GM12878 (cell line): ENCODE measurements around the gene PRKAG2. TPM values are rescaled to one million over a fixed set of nuclear protein-coding genes. Genes with fewer than 3 reads are reported as not detected.
A peak's percentile ranks its signal among the peaks of the same experiment; 100 is the strongest.

Experiments
- ATAC-seq: fragments of 200-7000 bp; cut with Tn5 transposase; 3 replicates; pipeline ENCODE4 v1.9.1; 2020; ENCODE audit warnings: mild to moderate bottlenecking, moderate library complexity
- BruUV-seq: library from RNA; stranded (reverse); fragments of 400-500 nt; replicated peaks from 2 replicates; lab custom pipeline; 2021; lab: Mats Ljungman, UMichigan
- CTCF ChIA-PET: fragments of 300-600 bp; sonication (Branson Sonifier 250); formaldehyde crosslinking; extraction: SDS; loops from one replicate; lab custom pipeline; 2021; ENCODE audit warnings: inconsistent platforms; lab: Yijun Ruan, JAX
- POLR2A ChIA-PET: fragments of 350-600 bp; formaldehyde crosslinking; extraction: SDS; loops from one replicate; lab custom pipeline; 2021; ENCODE audit warnings: inconsistent platforms; lab: Charles Lee
- RAD21 ChIA-PET: fragments of 300-600 bp; sonication (Branson Sonifier 250); formaldehyde crosslinking; loops from one replicate; lab custom pipeline; 2023; ENCODE audit warnings: antibody characterized with exemption; ENCODE audit not compliant: unreplicated experiment; lab: Charles Lee
- SMC1A ChIA-PET: fragments of 300-600 bp; sonication (Branson Sonifier 250); formaldehyde crosslinking; loops from one replicate; lab custom pipeline; 2023; ENCODE audit not compliant: unreplicated experiment, uncharacterized antibody; lab: Charles Lee
- DNase-seq: peaks from one replicate; pipeline ENCODE4 v3.0.0-alpha.2; 2011; ENCODE audit warnings: low read depth, low spot score
- FAIRE-seq: peaks from 3 replicates; lab custom pipeline; 2011; peaks lifted over from hg19 to GRCh38; lab: Jason Lieb, UNC
- H2AFZ ChIP-seq: 2 replicates; pipeline ENCODE4 v1.6.0; 2011; ENCODE audit warnings: low read depth, low read length, control low read depth; ENCODE audit not compliant: control insufficient read depth
- H3K27ac ChIP-seq: 2 replicates; pipeline ENCODE4 v1.5.1; 2011; ENCODE audit warnings: control low read depth; ENCODE audit not compliant: control insufficient read depth, insufficient read depth
- H3K27me3 ChIP-seq, 2 experiments: replicated peaks in 1 of 2; 2 replicates each; pipeline versions ENCODE4 v1.6.0 to v1.6.1; 2011; ENCODE audit warnings: low read length in 1 of 2; ENCODE audit not compliant: control insufficient read depth in 2 of 2, insufficient read depth in 2 of 2
- H3K36me3 ChIP-seq, 2 experiments: 2 replicates each; pipeline ENCODE4 v1.5.1; 2011; ENCODE audit warnings: low read length in 1 of 2; ENCODE audit not compliant: control insufficient read depth in 2 of 2, insufficient read depth in 2 of 2
- H3K4me1 ChIP-seq: 2 replicates; pipeline ENCODE4 v1.6.1; 2011; ENCODE audit warnings: mild to moderate bottlenecking, low read length, moderate library complexity, mixed read lengths; ENCODE audit not compliant: control insufficient read depth, insufficient read depth
- H3K4me2 ChIP-seq: 2 replicates; pipeline ENCODE4 v1.6.0; 2011; ENCODE audit warnings: control low read depth; ENCODE audit not compliant: control insufficient read depth, insufficient read depth
- H3K4me3 ChIP-seq: fragments of 200-600 bp; sonication (generic); 2 replicates; pipeline ENCODE4 v1.5.1; 2016
- H3K79me2 ChIP-seq: 2 replicates; pipeline ENCODE4 v1.6.0; 2011; ENCODE audit warnings: low read length; ENCODE audit not compliant: control insufficient read depth, insufficient read depth
- H3K9ac ChIP-seq: 2 replicates; pipeline ENCODE4 v1.8.0; 2011; ENCODE audit warnings: low read length, control low read depth, mixed read lengths; ENCODE audit not compliant: control insufficient read depth, insufficient read depth
- H3K9me3 ChIP-seq: replicated peaks from 3 replicates; pipeline ENCODE4 v1.5.1; 2011; ENCODE audit warnings: mild to moderate bottlenecking, low read length; ENCODE audit not compliant: control insufficient read depth, insufficient read depth
- H4K20me1 ChIP-seq: 2 replicates; pipeline ENCODE4 v1.6.0; 2011; ENCODE audit not compliant: control insufficient read depth, insufficient read depth
- ATF3 ChIP-seq: IDR thresholded peaks from 2 replicates; pipeline ENCODE4 v1.6.1; 2011; ENCODE audit warnings: low read depth, mild to moderate bottlenecking, low read length, moderate library complexity, borderline replicate concordance; ENCODE audit errors: extremely low read depth
- BCL3 ChIP-seq: IDR thresholded peaks from 2 replicates; pipeline ENCODE4 v1.6.1; 2011; ENCODE audit warnings: borderline replicate concordance, low read depth, mild to moderate bottlenecking, moderate library complexity, low read length; ENCODE audit not compliant: insufficient read depth, poor library complexity, severe bottlenecking
- BMI1 ChIP-seq: fragments of 450-650 bp; IDR thresholded peaks from 2 replicates; pipeline ENCODE4 v1.6.1; 2016; ENCODE audit warnings: mild to moderate bottlenecking, moderate library complexity, borderline replicate concordance
- CREB1 ChIP-seq: IDR thresholded peaks from 2 replicates; pipeline ENCODE4 v1.6.1; 2012; ENCODE audit warnings: low read depth, mild to moderate bottlenecking, inconsistent platforms
- IKZF1 ChIP-seq: fragments of 450-650 bp; conservative IDR thresholded peaks from 2 replicates; pipeline ENCODE4 v1.6.1; 2017; ENCODE audit warnings: antibody characterized with exemption, mild to moderate bottlenecking
- KAT2A ChIP-seq: conservative IDR thresholded peaks from 2 replicates; pipeline ENCODE4 v1.6.1; 2011; ENCODE audit warnings: low read depth, low read length; ENCODE audit not compliant: control insufficient read depth
- MEF2B ChIP-seq: fragments of 450-650 bp; IDR thresholded peaks from 2 replicates; pipeline ENCODE4 v1.6.1; 2018; ENCODE audit warnings: mild to moderate bottlenecking, moderate library complexity; ENCODE audit not compliant: partially characterized antibody, poor library complexity, severe bottlenecking
- PBX3 ChIP-seq: IDR thresholded peaks from 2 replicates; pipeline ENCODE4 v1.6.1; 2011; ENCODE audit warnings: mild to moderate bottlenecking, low read depth, low read length, moderate library complexity; ENCODE audit not compliant: insufficient replicate concordance
- POLR2A ChIP-seq: IDR thresholded peaks from 2 replicates; pipeline ENCODE4 v1.6.1; 2011; ENCODE audit warnings: low read depth, mild to moderate bottlenecking, low read length
- SIX5 ChIP-seq: IDR thresholded peaks from 2 replicates; pipeline ENCODE4 v1.6.1; 2011; ENCODE audit warnings: mild to moderate bottlenecking, low read depth, low read length, moderate library complexity; ENCODE audit not compliant: severe bottlenecking
- SREBF2 ChIP-seq: IDR thresholded peaks from 2 replicates; pipeline ENCODE4 v1.6.1; 2012; ENCODE audit warnings: mild to moderate bottlenecking, low read length
- TBL1XR1 ChIP-seq: IDR thresholded peaks from 2 replicates; pipeline ENCODE4 v1.6.1; 2012; ENCODE audit warnings: low read depth, low read length, improper control_type of control experiment
- USF2 ChIP-seq: IDR thresholded peaks from 2 replicates; pipeline ENCODE4 v1.6.1; 2011; ENCODE audit warnings: low read depth, low read length, improper control_type of control experiment, borderline replicate concordance
- ZBTB40 ChIP-seq: fragments of 450-650 bp; IDR thresholded peaks from 2 replicates; pipeline ENCODE4 v1.6.1; 2016; ENCODE audit warnings: mild to moderate bottlenecking, moderate library complexity, borderline replicate concordance
- WGBS: methylation state at CpG from one replicate; pipeline ENCODE4 v1.1.6; 2016; ENCODE audit warnings: low lambda C conversion rate; ENCODE audit not compliant: insufficient replicate concordance, insufficient coverage; ENCODE audit errors: missing lambda C conversion rate; 5-methylcytosine and 5-hydroxymethylcytosine counted together
- in situ Hi-C: fragments of 300-500 bp; cut with MboI; formaldehyde crosslinking; loops from 9 replicates; pipeline ENCODE4 v1.14.3; 2018; ENCODE audit warnings: mixed read lengths
- intact Hi-C: fragments of 100-400 bp; cut with micrococcal nuclease; formaldehyde crosslinking; loops from one replicate; pipeline ENCODE4 v1.14.2; 2022; ENCODE audit not compliant: unreplicated experiment
- polyA plus RNA-seq, 11 experiments: library from polyadenylated mRNA; depleted of rRNA in 4 of 11; unstranded in 6 of 11; stranded (reverse) in 5 of 11; fragments of >200 nt; fragmentation: Nextera tagmentation in 4 of 11; fragmentation: Illumina TruSeq in 1 of 11; extraction: Ambion mirVana in 4 of 11; extraction: Trizol in 1 of 11; gene quantifications; 1 replicate in 1 of 11; 2 replicates in 10 of 11; pipeline versions ENCODE4 v1.2.1 to v1.2.3, GENCODE V29; 2011 to 2016; ENCODE audit warnings: inconsistent platforms in 2 of 11, missing spikeins in 2 of 11, low read depth in 1 of 11
- total RNA-seq, 4 experiments: library from RNA; depleted of rRNA in 3 of 4; stranded (reverse); fragments of >200 nt in 3 of 4; fragmentation: Illumina TruSeq in 1 of 4; extraction: Trizol in 1 of 4; gene quantifications; 2 replicates each; pipeline versions ENCODE4 v1.2.1 to v1.2.3, GENCODE V29; 2013 to 2021

The PRKAG2 gene
- total and polyA plus RNA-seq, 10 of the 15 experiments (the other 5 are each of a cell fraction or from before 2014, with no cell fraction given) = 3.4 to 8.9 (median 6.8) TPM

GRCh38 chr7:151539088-151539671 is 337.7 kb downstream of the PRKAG2 start:
- no peak overlapping the region for H3K9ac ChIP-seq
- H3K4me1 ChIP-seq = no peaks in the 10 kb centered on the region
- intact Hi-C loops (no loop called here), in situ Hi-C loops (no loop called here)
- SMC1A ChIA-PET = interaction anchor here (0.8 to 1.4 kb wide), 10 partner anchors 13 to 228 kb away, joined by 3 to 6 read pairs (median 4); partner anchors contain the start of gene RHEB
- no peak overlapping the region for H3K4me3 ChIP-seq
- H4K20me1 ChIP-seq = no peaks in the 10 kb centered on the region
- no peak overlapping the region for H3K27ac ChIP-seq
- no peaks in the 10 kb centered on the region for H3K79me2 ChIP-seq
- no peaks in the 10 kb centered on the region for H3K36me3 ChIP-seq
- H3K9me3 ChIP-seq = no peaks in the 10 kb centered on the region; the same call in 2 of the 3 replicates
- H2AFZ ChIP-seq = peak overlapping the region; percentile 19; the same call in 1 of the 2 replicates
- no peaks in the 10 kb centered on the region for H3K27me3 ChIP-seq
- no TSS peak for BruUV-seq
- RAD21 ChIA-PET = interaction anchor here (0.7 to 2.8 kb wide), 4 partner anchors 19 to 94 kb away, joined by 3 to 17 read pairs (median 8); partner anchors contain the start of gene RHEB
- WGBS = 48% methylated on average over 9 of the region's 9 CpGs
- CTCF ChIA-PET = interaction anchor here (0.7 to 2.5 kb wide), 6 partner anchors 19 to 189 kb away, joined by 3 to 9 read pairs (median 3); partner anchors contain the start of gene RHEB
- peak; percentile 99 for ATAC-seq
- POLR2A ChIA-PET = interaction anchor here (1.5 to 1.8 kb wide), 3 partner anchors 19 to 93 kb away, joined by 5 to 11 read pairs (median 9); partner anchors contain the start of gene RHEB
- FAIRE-seq = no peak
- no peak overlapping the region for H3K4me2 ChIP-seq
- no peak for DNase-seq
- no peak for TF ChIP-seq SIX5
- TF ChIP-seq USF2 = peak; percentile 58
- TF ChIP-seq ATF3 = peak; percentile 48; the same call in 1 of the 2 replicates
- no peak for TF ChIP-seq KAT2A
- TF ChIP-seq POLR2A = no peak
- TF ChIP-seq BCL3 = no peak
- no peak for TF ChIP-seq PBX3
- no peak for TF ChIP-seq ZBTB40
- no peak for TF ChIP-seq TBL1XR1
- no peak for TF ChIP-seq IKZF1
- TF ChIP-seq SREBF2 = no peak
- TF ChIP-seq MEF2B = peak; percentile 72
- no peak for TF ChIP-seq BMI1
- TF ChIP-seq CREB1 = 0 out of 2 replicates have a peak, but pooled peaks have one; percentile 22
